ENCODE data around the gene SUSD6.

GRCh38 chr14:69683971-69684370 lies 72.6 kb downstream of the SUSD6 start:
- TF ChIP-seq EZH2 (IDR thresholded peaks at IDR 0.05), result no peak
- no peak for TF ChIP-seq POLR2AphosphoS5 (IDR thresholded peaks at IDR 0.05; ENCODE audit: borderline replicate concordance, low read depth, low read length)
